Right atrium auricular region (tissue), 2 donors: ENCODE measurements around the gene DNAJB8. TPM values are rescaled to one million over a fixed set of nuclear protein-coding genes. Genes with fewer than 3 reads are reported as not detected.

ENCODE experiments used
- DNase-seq: peaks from one replicate; pipeline ENCODE4 v3.0.0-alpha.2; 2019; ENCODE audit warnings: low spot score
- H3K27ac ChIP-seq, 2 donors: fragments of 200-600 bp; sonication (generic); 1 replicate in 1 of 2; 2 replicates in 1 of 2; pipeline ENCODE4 v1.5.1; 2016 to 2019
- H3K27me3 ChIP-seq, 2 donors: fragments of 200-600 bp; sonication (generic); one replicate each; pipeline versions ENCODE4 v1.5.1 to v1.6.0; 2017 to 2019
- H3K36me3 ChIP-seq: fragments of 200-600 bp; sonication (generic); one replicate; pipeline ENCODE4 v1.5.1; 2016
- H3K4me1 ChIP-seq, 2 donors: fragments of 200-600 bp; sonication (generic); one replicate each; pipeline versions ENCODE4 v1.5.1 to v1.6.0; 2017 to 2019
- H3K4me3 ChIP-seq, 2 donors: fragments of 200-600 bp; sonication (generic); 1 replicate in 1 of 2; 2 replicates in 1 of 2; pipeline ENCODE4 v1.5.1; 2017 to 2019; ENCODE audit warnings: mild to moderate bottlenecking in 1 of 2, moderate library complexity in 1 of 2
- H3K9me3 ChIP-seq, 2 donors: fragments of 200-600 bp; sonication (generic); one replicate each; pipeline ENCODE4 v1.5.1; 2019
- total RNA-seq, 2 donors: library from RNA; depleted of rRNA; stranded (reverse); fragments of >200 nt; gene quantifications; one replicate each; pipeline ENCODE4 v1.1.0, GENCODE V29; 2016
- TF ChIP-seq, protein P1 (sequence below), 2 donors: fragments of 200-600 bp; sonication (generic); IDR thresholded peaks; one replicate each; pipeline ENCODE4 v1.5.1; 2019; ENCODE audit warnings: antibody characterized with exemption in 2 of 2

Gene DNAJB8
- total RNA-seq, 2 donors from 2014 or later, result not detected

DNA sequence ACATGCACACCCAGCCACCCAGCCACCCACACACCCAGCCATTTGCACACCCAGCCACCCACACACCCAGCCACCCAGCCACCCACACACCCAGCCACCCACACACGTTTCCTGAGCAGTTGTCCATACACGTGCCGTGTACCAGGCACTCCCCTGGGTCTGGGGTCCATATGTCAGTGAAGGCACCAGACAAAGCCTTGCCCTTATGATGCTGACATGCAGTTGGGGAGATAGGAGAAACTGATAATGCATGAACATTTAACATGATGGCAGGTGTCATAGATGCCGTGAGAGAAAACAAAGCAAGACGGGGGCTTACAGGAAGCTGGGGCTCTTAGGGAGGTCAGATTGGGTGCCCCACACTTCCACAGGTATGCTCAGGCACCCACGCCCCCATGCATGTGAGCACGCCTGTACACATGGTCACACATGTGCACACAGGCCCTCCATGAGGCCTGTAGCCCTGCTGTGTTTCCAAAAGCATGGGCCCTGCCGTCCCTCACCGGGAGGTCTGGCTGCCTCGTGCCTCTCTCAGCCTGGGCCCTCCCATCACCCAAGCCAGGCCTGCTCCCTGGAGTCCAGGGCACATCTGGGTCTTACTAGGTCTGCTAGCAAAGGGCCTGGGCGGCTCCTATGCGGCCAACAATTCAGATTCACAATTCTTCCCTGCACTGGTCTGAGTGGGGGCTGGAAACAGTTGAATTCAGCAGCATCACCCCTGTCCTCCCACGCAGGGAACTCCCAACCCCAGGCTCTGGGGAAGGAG lies 3.6 kb upstream of the DNAJB8 start:
- Histone ChIP-seq H3K9me3 (no peaks in the 10 kb centered on the region), H3K27ac (no peak overlapping the region), H3K4me3 (no peak overlapping the region), H3K36me3 (no peaks in the 10 kb centered on the region), H3K4me1 (no peaks in the 10 kb centered on the region), H3K27me3 (no peaks in the 10 kb centered on the region)
- TF ChIP-seq, protein P1, sequence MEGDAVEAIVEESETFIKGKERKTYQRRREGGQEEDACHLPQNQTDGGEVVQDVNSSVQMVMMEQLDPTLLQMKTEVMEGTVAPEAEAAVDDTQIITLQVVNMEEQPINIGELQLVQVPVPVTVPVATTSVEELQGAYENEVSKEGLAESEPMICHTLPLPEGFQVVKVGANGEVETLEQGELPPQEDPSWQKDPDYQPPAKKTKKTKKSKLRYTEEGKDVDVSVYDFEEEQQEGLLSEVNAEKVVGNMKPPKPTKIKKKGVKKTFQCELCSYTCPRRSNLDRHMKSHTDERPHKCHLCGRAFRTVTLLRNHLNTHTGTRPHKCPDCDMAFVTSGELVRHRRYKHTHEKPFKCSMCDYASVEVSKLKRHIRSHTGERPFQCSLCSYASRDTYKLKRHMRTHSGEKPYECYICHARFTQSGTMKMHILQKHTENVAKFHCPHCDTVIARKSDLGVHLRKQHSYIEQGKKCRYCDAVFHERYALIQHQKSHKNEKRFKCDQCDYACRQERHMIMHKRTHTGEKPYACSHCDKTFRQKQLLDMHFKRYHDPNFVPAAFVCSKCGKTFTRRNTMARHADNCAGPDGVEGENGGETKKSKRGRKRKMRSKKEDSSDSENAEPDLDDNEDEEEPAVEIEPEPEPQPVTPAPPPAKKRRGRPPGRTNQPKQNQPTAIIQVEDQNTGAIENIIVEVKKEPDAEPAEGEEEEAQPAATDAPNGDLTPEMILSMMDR (IDR thresholded peaks at IDR 0.05), result no peak
- DNase-seq, result no peak

DNA sequence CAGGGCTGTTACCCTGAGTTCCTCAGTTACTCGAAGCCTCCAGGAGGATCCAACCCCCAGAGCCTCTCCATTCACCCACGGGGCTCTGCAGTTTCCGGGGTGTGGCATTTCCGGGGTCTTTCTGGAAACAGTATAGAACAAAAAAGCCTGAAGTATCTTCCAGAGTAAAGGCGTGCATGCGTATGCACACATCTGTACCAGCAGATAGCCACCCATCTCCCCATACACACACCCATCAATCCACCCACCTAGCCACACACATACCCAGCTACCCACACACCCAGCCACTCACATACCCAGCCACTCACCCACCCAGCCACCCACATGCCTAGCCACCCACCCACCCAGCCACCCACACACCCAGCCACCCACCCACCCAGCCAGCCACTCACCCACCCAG lies 2.9 kb upstream of the DNAJB8 start:
- Histone ChIP-seq H3K36me3 (no peaks in the 10 kb centered on the region), H3K4me3 (no peak overlapping the region), H3K27me3 (no peaks in the 10 kb centered on the region), H3K4me1 (no peaks in the 10 kb centered on the region), H3K27ac (no peak overlapping the region), H3K9me3 (no peaks in the 10 kb centered on the region)
- DNase-seq, result no peak
- TF ChIP-seq, protein P1 (IDR thresholded peaks at IDR 0.05), result no peak

DNA sequence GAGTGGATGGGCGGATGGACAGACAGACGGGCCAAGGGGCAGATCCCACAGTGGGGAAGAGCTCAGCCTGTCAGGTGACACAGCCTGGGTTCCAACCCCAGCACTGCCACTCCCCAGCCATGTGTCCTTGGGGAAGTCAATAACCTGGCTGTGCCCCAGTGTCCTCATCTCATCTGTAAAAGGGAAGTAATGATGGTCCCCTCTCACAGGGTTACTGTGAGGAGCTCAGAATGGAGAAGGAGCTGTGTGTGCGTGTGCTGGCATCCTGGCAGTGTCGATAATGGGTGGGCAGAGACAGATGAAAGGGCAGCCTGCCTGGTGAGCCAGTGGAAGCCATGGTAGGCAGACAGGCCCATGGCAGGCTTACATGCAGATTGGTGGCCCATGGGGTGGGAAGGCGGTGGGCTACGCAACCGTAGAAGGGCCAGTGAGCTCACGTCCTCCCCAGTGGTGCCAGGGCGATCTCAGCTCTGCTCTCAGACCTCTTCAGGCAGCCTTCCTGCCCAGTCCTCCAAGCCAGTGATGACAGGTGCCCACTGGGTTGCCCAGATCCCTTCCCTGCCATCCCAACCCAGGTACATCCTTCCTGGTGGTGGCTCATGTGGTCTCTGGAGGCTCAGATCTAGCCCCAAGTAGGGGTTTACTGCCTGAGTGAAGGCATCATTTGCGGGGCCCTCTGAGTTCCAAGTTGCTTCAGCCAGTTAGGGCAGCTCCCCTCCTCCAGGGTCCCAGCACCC lies 2.3 kb upstream of the DNAJB8 start:
- H3K9me3 ChIP-seq, result no peaks in the 10 kb centered on the region
- no peak for DNase-seq
- no peak overlapping the region for H3K27ac ChIP-seq
- H3K27me3 ChIP-seq, result no peaks in the 10 kb centered on the region
- H3K36me3 ChIP-seq, result no peaks in the 10 kb centered on the region
- H3K4me1 ChIP-seq, result no peaks in the 10 kb centered on the region
- H3K4me3 ChIP-seq, result no peak overlapping the region
- TF ChIP-seq, protein P1 (IDR thresholded peaks at IDR 0.05), result no peak

DNA sequence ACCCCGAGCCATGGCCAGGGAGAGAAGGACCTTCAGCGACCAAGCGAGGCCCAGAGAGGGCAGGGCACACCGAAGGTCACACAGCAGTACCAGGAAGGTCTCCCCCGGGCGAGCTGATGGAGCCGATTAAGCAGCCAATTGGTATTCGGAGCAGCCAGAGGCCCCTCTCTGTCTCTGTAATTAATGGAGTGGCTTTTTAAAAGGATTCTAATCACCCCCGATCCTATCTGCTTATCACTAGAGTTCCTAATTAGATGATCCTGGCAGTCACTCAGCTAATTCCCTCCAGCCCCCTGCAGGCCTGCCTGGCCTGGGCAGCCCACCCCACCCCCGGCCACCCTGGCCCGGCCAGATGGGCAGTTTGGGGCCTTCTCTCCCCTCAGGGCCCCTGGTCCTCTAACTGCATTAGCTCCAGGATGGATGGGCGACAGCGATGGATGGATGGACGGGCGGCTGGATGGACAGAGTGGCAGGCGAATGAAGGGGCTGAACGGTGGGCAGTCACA lies 1.6 kb upstream of the DNAJB8 start:
- no peak for DNase-seq

DNA sequence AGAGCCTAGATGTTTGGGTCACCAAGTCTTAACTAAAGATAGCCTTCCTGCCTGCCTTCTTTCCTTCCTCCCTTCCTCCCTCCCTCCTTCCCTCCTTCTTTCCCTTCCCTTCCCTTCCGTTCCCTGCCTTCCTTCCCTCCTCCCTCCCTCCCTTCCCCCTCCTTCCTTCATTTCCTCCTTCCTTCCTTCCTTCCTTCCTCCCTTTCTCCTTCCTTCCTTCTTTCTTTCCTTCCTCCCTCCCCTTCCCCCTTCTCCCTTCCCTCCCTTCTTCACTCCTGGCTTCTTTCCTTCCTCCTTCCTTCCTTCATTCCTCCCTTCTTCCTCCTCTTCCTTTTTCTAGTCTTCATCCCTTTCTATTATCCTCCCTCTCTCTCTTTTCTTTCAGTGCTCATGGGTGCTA lies 2.0 kb downstream of the DNAJB8 start:
- H3K9me3 ChIP-seq, result no peaks in the 10 kb centered on the region
- no peak overlapping the region for H3K4me3 ChIP-seq
- no peaks in the 10 kb centered on the region for H3K4me1 ChIP-seq
- H3K36me3 ChIP-seq, result no peaks in the 10 kb centered on the region
- no peak overlapping the region for H3K27ac ChIP-seq
- no peaks in the 10 kb centered on the region for H3K27me3 ChIP-seq
- TF ChIP-seq, protein P1 (IDR thresholded peaks at IDR 0.05), result no peak
- DNase-seq, result no peak

More for the DNA sequence above, 1.6 kb upstream of the DNAJB8 start:
- H3K27me3 ChIP-seq, result no peaks in the 10 kb centered on the region
- H3K27ac ChIP-seq, result no peak overlapping the region
- H3K4me3 ChIP-seq, result no peak overlapping the region
- H3K36me3 ChIP-seq, result no peaks in the 10 kb centered on the region
- TF ChIP-seq, protein P1 (IDR thresholded peaks at IDR 0.05), result no peak
- no peaks in the 10 kb centered on the region for H3K4me1 ChIP-seq
- no peaks in the 10 kb centered on the region for H3K9me3 ChIP-seq
